ENCODE results near the gene NLRP9.

GRCh38 chr19:55670280-55671053 is 67.7 kb downstream of the NLRP9 start:
- TF ChIP-seq CTCF (IDR thresholded peaks at IDR 0.05) (no peak), POLR2A (IDR thresholded peaks at IDR 0.05) (no peak)

Measured in testis (tissue), 2 donors.